ENCODE data around the gene PHLDA1.
"Not testable (repeated sequence)": the region's sequence is repeated elsewhere in the genome, so short reads cannot be mapped to it uniquely, and the experiment has no call there.

The PHLDA1 gene

GRCh38 chr12:76018111-76018510 is 13.5 kb downstream of the PHLDA1 start:
- DNase-seq, result no peak

- no peak for DNase-seq
Observed at GRCh38 chr12:76014007-76014406, 17.6 kb downstream of the PHLDA1 start.

GRCh38 chr12:76013603-76014002 is 18.0 kb downstream of the PHLDA1 start:
- no peak for DNase-seq

GRCh38 chr12:76012644-76013043 is 18.9 kb downstream of the PHLDA1 start:
- DNase-seq, result no peak

- DNase-seq, result no peak
Observed at GRCh38 chr12:76010732-76011458, 20.7 kb downstream of the PHLDA1 start.

DNA sequence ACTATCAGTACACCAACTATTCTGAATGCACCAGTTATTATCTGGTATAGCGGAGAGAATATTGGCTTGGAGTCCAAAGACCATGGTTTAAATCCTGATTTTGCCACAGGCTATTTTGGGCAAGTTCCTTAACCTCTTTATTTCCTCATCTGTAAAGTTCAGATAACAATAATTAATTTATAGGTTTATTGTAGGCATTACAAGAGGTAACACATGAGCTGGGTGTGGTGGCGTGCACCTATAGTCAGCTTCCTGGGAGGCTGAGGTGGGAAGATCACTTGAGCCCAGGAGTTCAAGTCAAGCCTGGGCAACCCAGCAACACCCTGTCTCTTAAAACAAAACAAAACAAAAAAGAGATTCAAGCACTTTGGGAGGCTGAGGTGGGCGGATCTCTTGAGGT is 23.1 kb downstream of the PHLDA1 start:
- DNase-seq, result no peak

GRCh38 chr12:76007640-76008039 is 23.9 kb downstream of the PHLDA1 start:
- no peak for DNase-seq

- no peak for DNase-seq
Observed at GRCh38 chr12:76006028-76006925, 25.3 kb downstream of the PHLDA1 start.

GRCh38 chr12:76003355-76003638 is 28.3 kb downstream of the PHLDA1 start:
- DNase-seq, result no peak

DNA sequence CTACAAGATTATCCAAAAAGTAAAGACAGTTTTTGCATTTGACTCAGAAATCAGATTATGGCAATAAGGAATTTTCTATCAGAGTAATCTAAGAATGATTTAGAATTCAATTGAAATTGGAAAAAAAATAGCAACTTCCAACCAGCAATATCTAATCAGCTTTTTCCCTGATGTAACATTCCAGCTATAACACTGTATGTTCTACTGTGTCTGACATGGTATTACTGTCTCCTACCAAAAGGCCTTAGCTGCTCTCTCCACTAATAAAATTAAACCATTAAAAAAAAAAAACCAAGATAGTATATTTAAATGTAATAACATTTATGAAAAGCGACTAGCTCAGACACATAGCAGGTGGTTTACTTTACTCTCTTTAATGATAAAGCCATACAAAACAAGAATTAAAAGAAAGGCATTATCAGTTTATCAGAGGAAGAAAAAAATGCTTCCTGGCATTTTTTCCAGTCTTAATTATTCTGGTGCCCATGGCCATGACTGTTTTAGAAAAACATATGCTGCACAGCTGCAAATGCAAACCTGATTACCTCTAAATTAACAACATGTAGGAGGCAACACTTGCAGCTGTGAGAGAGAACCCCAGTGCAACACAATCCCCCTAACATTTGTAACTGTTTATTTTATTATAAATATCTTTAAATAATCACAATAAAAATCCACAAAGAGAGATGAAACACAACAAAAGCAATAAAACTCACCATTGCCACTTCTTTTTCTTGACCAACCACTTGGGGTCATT is 28.8 kb downstream of the PHLDA1 start:
- DNase-seq, result no peak

DNA sequence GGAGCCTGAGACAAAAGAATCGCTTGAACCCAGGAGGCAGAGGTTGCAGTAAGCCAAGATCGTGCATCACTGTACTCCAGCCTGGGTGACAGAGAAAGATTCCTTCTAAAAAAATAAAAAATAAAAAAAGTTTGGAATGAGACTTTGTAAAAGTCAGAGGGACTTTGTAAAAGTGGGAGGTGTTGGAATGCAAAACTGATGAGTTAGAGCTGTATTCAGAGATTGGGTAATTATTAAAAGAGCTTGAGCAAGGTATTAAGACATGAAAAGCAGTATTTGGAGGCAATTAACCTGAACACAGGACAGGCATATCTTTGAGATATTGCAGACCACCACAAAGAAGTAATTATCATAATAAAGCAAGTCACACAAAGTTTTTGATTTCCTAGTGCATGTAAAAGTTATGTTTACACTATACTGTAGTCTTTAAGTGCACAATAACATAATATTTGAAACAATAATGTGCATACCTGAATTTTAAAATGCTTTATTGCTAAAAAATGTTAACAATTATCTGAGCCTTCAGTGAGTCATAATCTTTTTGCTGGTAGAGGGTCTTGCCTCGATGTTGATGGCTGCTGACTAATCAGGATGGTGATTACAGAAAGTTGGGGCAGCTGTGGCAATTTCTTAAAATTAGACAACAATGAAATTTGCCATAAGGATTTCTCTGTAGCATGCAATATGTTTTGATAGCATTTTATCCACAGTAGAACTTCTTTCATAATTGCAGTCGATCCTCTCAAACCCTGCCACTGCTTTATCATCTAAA is 33.1 kb downstream of the PHLDA1 start:
- DNase-seq, result no peak

DNA sequence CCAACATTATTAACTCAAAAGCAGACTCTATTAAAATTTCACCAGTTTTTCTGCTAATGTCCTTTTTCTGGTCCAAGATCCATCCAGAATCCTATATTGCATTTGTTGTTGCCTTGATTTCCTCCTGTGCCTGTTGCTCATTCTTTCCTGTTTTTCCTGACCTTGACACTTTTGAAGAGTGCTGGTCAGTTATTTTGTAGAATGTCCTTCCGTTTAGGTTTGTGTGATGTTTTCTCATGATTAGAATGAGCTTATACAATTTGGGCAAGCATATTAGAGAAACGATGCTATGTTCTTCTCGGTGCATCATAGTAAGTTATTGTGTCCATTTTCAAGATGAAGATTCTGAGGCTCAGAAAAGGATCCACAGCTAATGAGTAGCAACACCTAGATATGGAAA is 33.9 kb downstream of the PHLDA1 start:
- no peak for DNase-seq

GRCh38 chr12:75996861-75997447 is 34.6 kb downstream of the PHLDA1 start:
- no peak for DNase-seq

GRCh38 chr12:75995691-75996090 is 35.9 kb downstream of the PHLDA1 start:
- DNase-seq, result no peak

DNA sequence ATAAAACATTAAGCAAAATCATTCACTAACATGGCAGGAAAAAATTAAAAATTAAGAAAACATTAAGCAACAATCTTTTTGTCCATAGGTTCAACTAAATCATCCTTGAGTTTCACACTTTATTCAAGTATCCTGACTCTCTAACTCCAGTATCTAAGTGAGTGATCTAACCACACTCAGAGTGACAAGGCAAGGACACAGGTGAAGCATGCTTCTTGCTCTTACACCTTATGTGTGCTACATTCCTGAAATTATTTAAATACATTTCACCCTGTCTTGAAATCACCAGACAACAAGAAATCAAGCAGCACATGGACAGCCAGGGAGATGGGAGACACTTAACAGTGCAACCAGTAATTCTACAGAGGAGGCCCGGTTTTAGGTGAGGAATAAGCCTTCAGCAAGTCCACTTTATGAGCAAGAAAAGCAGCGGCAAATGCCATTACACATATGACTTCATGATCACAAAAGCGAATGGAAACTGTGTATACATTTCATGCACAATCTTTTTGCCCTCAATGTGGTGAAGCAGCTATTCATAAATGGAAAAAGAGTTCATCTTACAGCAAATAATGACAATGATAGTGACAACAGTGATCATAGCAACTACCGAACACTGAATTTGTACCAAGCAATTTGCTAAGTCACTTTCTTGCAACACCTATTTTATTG is 37.4 kb downstream of the PHLDA1 start:
- no peak for DNase-seq

DNA sequence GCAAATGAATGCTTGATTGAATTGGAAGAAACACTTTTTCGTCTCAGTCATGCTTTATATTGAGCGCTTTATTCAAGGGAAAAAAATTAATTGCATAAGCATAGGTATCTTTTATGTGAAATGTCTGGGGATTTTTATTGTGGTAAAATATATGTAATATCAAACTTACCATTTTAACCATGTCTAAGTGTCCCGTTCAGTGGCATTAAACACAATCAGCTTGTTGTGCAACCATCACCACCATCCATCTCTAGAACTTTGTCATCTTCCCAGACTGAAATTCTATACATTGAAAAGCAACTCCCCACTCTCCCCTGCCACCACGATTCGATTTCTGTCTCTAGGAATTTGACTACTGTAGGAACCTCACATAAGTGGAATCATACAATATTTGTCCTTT is 39.8 kb downstream of the PHLDA1 start:
- DNase-seq, result no peak

GRCh38 chr12:75990189-75990912 is 41.2 kb downstream of the PHLDA1 start:
- DNase-seq, result no peak

DNA sequence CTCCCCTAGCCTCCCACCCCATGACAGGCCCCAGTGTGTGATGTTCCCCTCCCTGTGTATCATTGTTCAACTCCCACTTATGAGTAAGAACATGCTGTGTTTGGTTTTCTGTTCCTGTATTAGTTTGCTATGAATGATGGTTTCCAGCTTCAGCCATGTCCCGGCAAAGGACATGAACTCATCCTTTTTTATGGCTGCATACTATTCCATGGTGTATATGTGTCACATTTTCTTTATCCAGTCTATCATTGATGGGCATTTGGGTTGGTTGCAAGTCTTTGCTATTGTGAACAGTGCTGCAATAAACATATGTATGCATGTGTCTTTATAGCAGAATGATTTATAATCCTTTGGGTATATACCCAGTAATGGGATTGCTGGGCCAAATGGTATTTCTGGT is 43.9 kb downstream of the PHLDA1 start:
- not testable (repeated sequence) for DNase-seq

DNA sequence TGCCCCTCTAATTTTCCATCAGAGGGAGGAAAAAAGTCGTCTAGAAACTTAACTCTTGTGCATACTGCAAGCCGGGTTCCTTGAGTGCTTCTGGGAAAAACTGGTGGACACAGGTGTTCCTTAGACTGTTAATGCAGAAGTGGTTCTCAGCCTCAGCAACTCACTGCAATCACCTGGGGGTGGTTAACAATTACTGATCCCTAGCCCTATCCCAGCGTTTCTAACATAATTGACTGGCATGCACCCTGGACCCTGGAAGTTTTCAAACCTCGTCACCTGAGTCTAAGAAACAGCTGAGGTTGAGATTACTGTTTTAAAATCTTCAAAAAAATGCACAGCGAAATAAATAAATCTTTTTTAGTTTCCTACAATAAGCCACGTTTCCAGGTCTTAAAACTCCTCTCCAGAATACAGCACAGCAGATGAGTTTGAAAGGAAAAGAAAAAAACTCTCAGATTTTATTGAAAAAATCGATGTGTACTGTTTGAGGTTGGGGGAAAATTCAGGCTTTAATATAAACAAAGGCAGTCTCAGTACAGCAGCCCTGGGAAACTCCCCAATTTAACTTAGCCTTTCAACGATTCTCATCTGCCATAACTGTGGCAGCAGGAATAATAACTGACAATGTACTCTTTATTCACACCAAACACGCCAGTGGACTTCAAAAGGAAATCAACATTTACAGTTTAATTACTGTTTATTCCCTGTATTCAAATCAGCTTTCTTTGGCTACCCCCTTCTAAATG is 45.4 kb downstream of the PHLDA1 start:
- DNase-seq, result no peak

DNA sequence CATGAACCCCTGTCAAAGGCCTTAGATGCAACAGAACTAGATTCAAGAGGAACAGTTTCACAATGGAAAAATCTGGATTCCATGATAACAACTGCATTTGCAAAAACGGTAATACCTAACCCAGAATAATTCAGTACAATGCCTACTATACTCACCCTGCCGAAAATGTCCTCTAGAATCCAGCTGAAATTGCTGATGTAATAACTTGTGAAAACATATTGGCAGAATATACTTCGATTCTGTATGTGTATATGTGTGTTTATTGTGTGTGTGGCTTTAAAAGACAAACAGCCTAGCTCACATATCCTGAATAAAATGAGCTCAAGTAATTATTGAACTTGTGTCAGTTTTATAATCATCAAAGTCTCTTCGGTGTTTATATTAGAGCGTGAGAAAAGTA is 46.0 kb downstream of the PHLDA1 start:
- no peak for DNase-seq
